Pancreas (tissue), 10 donors: ENCODE results near the gene MGME1. TPM values are rescaled to one million over a fixed set of nuclear protein-coding genes. Genes with fewer than 3 reads are reported as not detected.

Experiments used
- ATAC-seq, 4 donors: fragments of 200-7000 bp; cut with Tn5 transposase; one replicate each; pipeline versions ENCODE4 v1.8.0 to v1.9.1; 2020; ENCODE audit warnings: mild to moderate bottlenecking in 4 of 4, moderate library complexity in 4 of 4
- DNase-seq, 6 donors: peaks; one replicate each; pipeline ENCODE4 v3.0.0-alpha.2; 2020
- FAIRE-seq: peaks from 2 replicates; lab custom pipeline; 2012; peaks lifted over from hg19 to GRCh38; lab: Jason Lieb, UNC
- H3K27ac ChIP-seq, 4 donors: fragments of 200-600 bp; sonication (generic); 1 replicate in 3 of 4; 2 replicates in 1 of 4; pipeline versions ENCODE4 v1.5.0 to v1.8.0; 2020
- H3K27me3 ChIP-seq, 4 donors: fragments of 200-600 bp; one replicate each; pipeline ENCODE4 v1.8.0; 2021
- H3K36me3 ChIP-seq, 3 donors: fragments of 200-600 bp; sonication (generic) in 1 of 3; one replicate each; pipeline versions ENCODE4 v1.5.0 to v1.8.0; 2020 to 2021
- H3K4me1 ChIP-seq, 3 donors: fragments of 200-600 bp; one replicate each; pipeline ENCODE4 v1.8.0; 2021
- H3K4me3 ChIP-seq, 4 donors: fragments of 200-600 bp; sonication (generic) in 2 of 4; one replicate each; pipeline versions ENCODE4 v1.5.0 to v1.8.0; 2020 to 2021
- H3K9me3 ChIP-seq, 4 donors: fragments of 200-600 bp; one replicate each; pipeline ENCODE4 v1.8.0; 2021
- WGBS, 2 donors: extraction: QIAGEN DNeasy Blood & Tissue Kit; methylation state at CpG; one replicate each; pipeline ENCODE4 v1.1.7; 2013; 5-methylcytosine and 5-hydroxymethylcytosine counted together
- intact Hi-C, 3 donors: fragments of 100-400 bp; cut with DNase I; formaldehyde crosslinking; loops; one replicate each; pipeline versions ENCODE4 v1.11.1 to v1.14.2; 2022
- polyA plus RNA-seq, 2 donors: library from polyadenylated mRNA; stranded (reverse); fragments of 200-250 nt; gene quantifications; one replicate each; pipeline ENCODE4 v1.2.3, GENCODE V29; 2013
- total RNA-seq, 6 donors: library from RNA; stranded (reverse); fragmentation: NEBNext Ultra II Directional in 4 of 6; extraction: Animal tissue kit (Norgen Biotek cat#: 25700) in 4 of 6; gene quantifications; one replicate each; pipeline versions ENCODE4 v1.2.1 to v1.2.4, GENCODE V29; 2021 to 2023
- TF ChIP-seq, protein P1 (sequence below), 4 donors: fragments of 200-600 bp; sonication (generic) in 3 of 4; IDR thresholded peaks; one replicate each; pipeline versions ENCODE4 v1.5.0 to v1.8.0; 2021; ENCODE audit warnings: antibody characterized with exemption in 4 of 4
- donor health status: healthy with polysubstance abuse.
- donor health status: DM: no; HTN: no; CAD: no; lungs with moderate emphysema.
- donor health status: DM: no; HTN: no; CAD: no.
- donor health status: control.
- donor health status: control.
- donor health status: Bipolar disorder and iron deficiency.
- donor health status: DM: yes; HTN: yes; CAD: no.
- donor health status: DM: no; HTN: no; CAD: no.
- donor health status: DM: no; HTN: no; CAD: no.
- donor health status: DM: yes; HTN: yes; CAD: no.

Gene MGME1
- total and polyA plus RNA-seq, 8 donors: 4.0 to 7.6 (median 6.4) TPM

DNA sequence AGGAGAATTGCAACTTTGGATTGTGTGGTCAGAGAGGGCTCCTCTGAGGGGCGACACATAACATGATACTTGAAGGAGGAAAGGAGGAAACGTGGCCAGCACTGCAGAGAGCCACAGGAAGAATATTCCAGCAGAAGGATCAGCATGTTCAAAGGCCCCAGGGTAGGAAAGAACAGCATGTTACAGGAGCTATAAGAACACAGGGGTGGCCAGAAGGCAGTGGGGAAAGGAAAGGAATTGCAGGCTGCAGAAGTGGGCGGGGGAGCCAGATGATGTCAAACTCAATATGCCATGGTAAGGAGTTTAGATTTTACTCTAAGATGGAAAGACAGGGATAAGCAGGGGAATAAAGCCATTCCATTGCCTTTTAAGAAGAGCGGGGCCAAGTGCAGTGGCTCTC, 30.7 kb downstream of the MGME1 start:
- DNase-seq (no peak), ATAC-seq (no peak), FAIRE-seq (no peak)
- no peak overlapping the region for H3K4me3 ChIP-seq
- no peaks in the 10 kb centered on the region for H3K27me3 ChIP-seq
- WGBS, 2 donors: 82 to 93% methylated on average over 4 of the region's 4 CpGs
- no peak overlapping the region for H3K27ac ChIP-seq
- TF ChIP-seq, protein P1, sequence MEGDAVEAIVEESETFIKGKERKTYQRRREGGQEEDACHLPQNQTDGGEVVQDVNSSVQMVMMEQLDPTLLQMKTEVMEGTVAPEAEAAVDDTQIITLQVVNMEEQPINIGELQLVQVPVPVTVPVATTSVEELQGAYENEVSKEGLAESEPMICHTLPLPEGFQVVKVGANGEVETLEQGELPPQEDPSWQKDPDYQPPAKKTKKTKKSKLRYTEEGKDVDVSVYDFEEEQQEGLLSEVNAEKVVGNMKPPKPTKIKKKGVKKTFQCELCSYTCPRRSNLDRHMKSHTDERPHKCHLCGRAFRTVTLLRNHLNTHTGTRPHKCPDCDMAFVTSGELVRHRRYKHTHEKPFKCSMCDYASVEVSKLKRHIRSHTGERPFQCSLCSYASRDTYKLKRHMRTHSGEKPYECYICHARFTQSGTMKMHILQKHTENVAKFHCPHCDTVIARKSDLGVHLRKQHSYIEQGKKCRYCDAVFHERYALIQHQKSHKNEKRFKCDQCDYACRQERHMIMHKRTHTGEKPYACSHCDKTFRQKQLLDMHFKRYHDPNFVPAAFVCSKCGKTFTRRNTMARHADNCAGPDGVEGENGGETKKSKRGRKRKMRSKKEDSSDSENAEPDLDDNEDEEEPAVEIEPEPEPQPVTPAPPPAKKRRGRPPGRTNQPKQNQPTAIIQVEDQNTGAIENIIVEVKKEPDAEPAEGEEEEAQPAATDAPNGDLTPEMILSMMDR (IDR thresholded peaks at IDR 0.05): no peak
- intact Hi-C loops: loop anchor here in 2 of 3 donors (5.0 kb wide), 1 partner anchor 492 kb away; no protein-coding TSS in a partner anchor
- H3K9me3 ChIP-seq: no peaks in the 10 kb centered on the region
- no peaks in the 10 kb centered on the region for H3K4me1 ChIP-seq
- H3K36me3 ChIP-seq: no peaks in the 10 kb centered on the region

DNA sequence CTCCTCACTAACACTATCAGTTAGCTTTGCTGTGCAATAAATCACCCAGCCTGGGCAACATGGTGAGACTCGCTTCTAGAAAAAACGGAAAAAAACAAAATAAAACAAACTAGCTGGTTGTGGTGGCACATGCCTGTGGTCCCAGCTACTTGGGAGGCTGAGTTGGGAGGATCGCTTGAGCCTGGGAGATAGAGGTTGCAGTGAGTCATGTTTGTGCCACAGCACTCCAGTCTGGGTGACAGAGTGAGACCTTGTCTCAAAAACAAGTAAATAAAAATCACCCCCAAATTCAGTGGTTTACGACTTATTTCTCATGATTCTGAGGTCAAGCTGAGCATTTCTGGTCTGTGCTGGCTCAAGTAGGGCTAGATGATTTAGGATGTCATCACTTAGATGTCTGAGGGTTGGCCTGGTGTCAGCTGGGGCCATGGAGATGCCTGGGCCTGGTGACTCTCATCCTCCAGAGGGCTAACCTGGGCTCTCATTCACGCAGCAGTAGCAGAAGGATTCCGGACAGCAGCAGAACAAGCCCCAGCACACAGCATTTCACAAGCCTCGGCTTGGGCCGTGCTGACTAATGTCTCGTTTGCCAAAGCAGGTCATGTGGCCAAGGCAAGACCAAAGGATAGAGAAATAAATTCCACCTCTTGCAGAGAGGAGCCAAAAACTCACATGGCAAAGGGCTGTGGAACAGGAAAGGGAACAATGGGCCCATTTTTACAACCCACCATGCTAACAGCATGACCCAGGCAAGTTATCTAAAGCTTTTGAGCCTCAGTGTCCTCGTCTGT, 32.5 kb downstream of the MGME1 start:
- Histone ChIP-seq H3K4me3 (no peak overlapping the region), H3K27me3 (no peaks in the 10 kb centered on the region), H3K36me3 (no peaks in the 10 kb centered on the region), H3K27ac (peak overlapping the region in 1 of 4 donors; percentile 18), H3K4me1 (no peaks in the 10 kb centered on the region), H3K9me3 (no peaks in the 10 kb centered on the region)
- TF ChIP-seq, protein P1 (IDR thresholded peaks at IDR 0.05): no peak
- no peak for FAIRE-seq
- intact Hi-C loops: no loop called here
- peak; percentile 67 to 87 (median 84) for ATAC-seq
- 68% methylated on average over 10 of the region's 10 CpGs for WGBS, 2 donors
- peak in 4 of 6 donors; percentile 21 to 41 (median 30) for DNase-seq

DNA sequence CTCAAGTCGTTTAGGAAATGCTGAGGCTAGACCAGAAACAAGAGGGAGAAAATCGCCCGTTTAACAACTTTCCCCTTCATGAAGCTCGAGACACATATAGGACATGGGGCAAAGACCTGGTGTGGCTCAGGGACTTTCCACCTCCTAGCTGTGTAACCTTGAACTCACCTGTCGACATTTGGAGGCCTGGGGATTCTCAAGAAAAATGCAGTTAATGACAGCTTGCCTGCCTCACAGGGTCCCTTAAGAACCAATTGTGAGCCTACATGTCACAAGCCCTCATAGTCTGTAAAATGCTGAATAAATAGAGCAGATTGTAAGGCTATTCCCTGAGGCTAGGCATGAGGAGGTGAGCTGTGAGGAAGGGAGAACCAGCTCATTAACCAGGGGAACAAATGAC, 35.1 kb downstream of the MGME1 start:
- intact Hi-C loops: no loop called here
- no peak for FAIRE-seq
- no peaks in the 10 kb centered on the region for H3K9me3 ChIP-seq
- no peak overlapping the region for H3K27ac ChIP-seq
- no peaks in the 10 kb centered on the region for H3K4me1 ChIP-seq
- WGBS, 2 donors: 32 to 52% methylated on average over 5 of the region's 5 CpGs
- peak in 1 of 4 donors; percentile 10 for ATAC-seq
- TF ChIP-seq, protein P1 (IDR thresholded peaks at IDR 0.05): no peak
- no peaks in the 10 kb centered on the region for H3K27me3 ChIP-seq
- H3K36me3 ChIP-seq: no peaks in the 10 kb centered on the region
- no peak overlapping the region for H3K4me3 ChIP-seq
- no peak for DNase-seq

DNA sequence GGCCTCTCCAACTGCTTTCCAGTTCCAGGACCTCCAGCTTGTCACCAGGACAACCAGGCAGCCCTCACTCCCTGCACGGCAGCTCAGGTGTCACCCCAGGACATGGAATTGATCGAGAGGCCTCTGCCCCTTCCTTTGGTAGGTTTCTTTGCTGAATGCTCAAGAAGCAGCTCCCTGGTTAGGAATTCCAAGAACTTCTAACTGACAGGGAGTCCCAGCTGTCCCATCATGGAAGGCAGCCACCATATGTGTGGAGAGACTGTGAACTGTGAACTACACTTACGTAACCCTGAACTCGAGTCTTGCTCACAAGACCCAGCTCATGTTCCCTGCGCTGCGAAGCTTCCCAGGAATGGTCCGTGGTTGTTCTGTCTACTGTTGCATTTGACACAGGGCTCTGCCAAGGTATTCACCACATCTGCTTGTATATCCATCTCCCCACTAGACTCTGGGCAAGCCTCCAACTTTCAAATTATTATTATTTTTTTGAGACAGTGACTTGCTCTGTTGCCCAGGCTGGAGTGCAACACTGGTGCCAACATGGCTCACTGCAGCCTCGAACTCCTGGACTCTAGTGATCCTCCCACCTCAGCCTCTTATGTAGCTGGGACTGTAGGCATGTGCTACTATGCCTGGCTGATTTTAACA, 35.7 kb downstream of the MGME1 start:
- Histone ChIP-seq H3K4me3 (no peak overlapping the region), H3K27me3 (no peaks in the 10 kb centered on the region), H3K36me3 (no peaks in the 10 kb centered on the region), H3K4me1 (no peaks in the 10 kb centered on the region), H3K27ac (no peak overlapping the region), H3K9me3 (no peaks in the 10 kb centered on the region)
- ATAC-seq: no peak
- no peak for FAIRE-seq
- DNase-seq: no peak
- TF ChIP-seq, protein P1 (IDR thresholded peaks at IDR 0.05): no peak
- 77 to 81% methylated on average over 8 of the region's 8 CpGs for WGBS, 2 donors
- intact Hi-C loops: no loop called here
